A549 (cell line): Measurements from ENCODE around the gene OSBPL3. TPM values are rescaled to one million over a fixed set of nuclear protein-coding genes. Genes with fewer than 3 reads are reported as not detected.

Experiments
- ATAC-seq, 2 experiments: fragments of 200-7000 bp in 1 of 2; fragments of >200 bp in 1 of 2; cut with Nextera tagmentation in 1 of 2; cut with Tn5 transposase in 1 of 2; 3 replicates each; pipeline versions ENCODE4 v1.8.0 to v1.9.1; 2018 to 2020; ENCODE audit warnings: mild to moderate bottlenecking in 1 of 2, moderate library complexity in 1 of 2
- CTCF ChIA-PET: fragments of 300-600 bp; sonication (Branson Sonifier 250); formaldehyde crosslinking; extraction: SDS; loops from one replicate; lab custom pipeline; 2021; ENCODE audit warnings: antibody characterized with exemption, inconsistent platforms; lab: Yijun Ruan, JAX
- POLR2A ChIA-PET: fragments of 350-600 bp; formaldehyde crosslinking; extraction: SDS; loops from one replicate; lab custom pipeline; 2021; ENCODE audit warnings: antibody characterized with exemption, inconsistent platforms; lab: Yijun Ruan, JAX
- DNase-seq, 2 experiments: peaks; one replicate each; pipeline versions ENCODE4 v3.0.0 to v3.0.0-alpha.2; 2011 to 2016; ENCODE audit warnings: low read depth in 1 of 2, low spot score in 1 of 2
- FAIRE-seq: peaks from 2 replicates; lab custom pipeline; 2011; peaks lifted over from hg19 to GRCh38; lab: Jason Lieb, UNC
- H3K27ac ChIP-seq, 2 experiments: fragments of >200 bp; sonication (Bioruptor Twin); formaldehyde crosslinking; 3 replicates each; pipeline ENCODE4 v1.5.1; 2016 to 2017
- H3K4me1 ChIP-seq: fragments of >200 bp; sonication (Bioruptor Twin); formaldehyde crosslinking; 3 replicates; pipeline ENCODE4 v1.6.1; 2016
- H3K4me2 ChIP-seq: fragments of >200 bp; sonication (Bioruptor Twin); formaldehyde crosslinking; 3 replicates; pipeline ENCODE4 v1.6.1; 2016
- H3K4me3 ChIP-seq: fragments of >200 bp; sonication (Bioruptor Twin); formaldehyde crosslinking; 3 replicates; pipeline ENCODE4 v1.5.1; 2016
- H3K9me3 ChIP-seq: fragments of >200 bp; sonication (Bioruptor Twin); formaldehyde crosslinking; 3 replicates; pipeline ENCODE4 v1.6.1; 2016
- BCL3 ChIP-seq: fragments of >200 bp; sonication (Bioruptor Twin); formaldehyde crosslinking; IDR thresholded peaks from 3 replicates; pipeline ENCODE4 v1.6.1; 2016
- CBX8 ChIP-seq: fragments of 200-600 bp; sonication (generic); IDR thresholded peaks from 2 replicates; pipeline ENCODE4 v1.6.1; 2016
- CEBPB ChIP-seq, 2 experiments: fragments of >200 bp in 1 of 2; sonication (Bioruptor Twin) in 1 of 2; formaldehyde crosslinking in 1 of 2; IDR thresholded peaks; 2 replicates each; pipeline ENCODE4 v1.6.1; 2012 to 2016
- E2F6 ChIP-seq: IDR thresholded peaks from 2 replicates; pipeline ENCODE4 v1.6.1; 2012; ENCODE audit warnings: low read depth, borderline replicate concordance
- EHMT2 ChIP-seq: fragments of 200-600 bp; sonication (generic); IDR thresholded peaks from 2 replicates; pipeline ENCODE4 v1.6.1; 2016; ENCODE audit warnings: antibody characterized with exemption, low read depth, mild to moderate bottlenecking, moderate library complexity
- ESRRA ChIP-seq: fragments of 150-350 bp; IDR thresholded peaks from 2 replicates; pipeline ENCODE4 v1.6.1; 2014; ENCODE audit warnings: mild to moderate bottlenecking, low read length, borderline replicate concordance
- FOSL2 ChIP-seq, 2 experiments: fragments of 450-650 bp in 1 of 2; fragments of >200 bp in 1 of 2; sonication (Bioruptor Twin) in 1 of 2; formaldehyde crosslinking; IDR thresholded peaks; 2 replicates each; pipeline versions ENCODE4 v1.5.0 to v1.6.1; 2016 to 2020; ENCODE audit warnings: mild to moderate bottlenecking in 1 of 2, moderate library complexity in 1 of 2
- FOXS1 ChIP-seq: fragments of 250-450 bp; sonication (Bioruptor Pico); IDR thresholded peaks from 2 replicates; pipeline ENCODE4 v1.5.0; 2020; ENCODE audit warnings: mild to moderate bottlenecking, moderate library complexity
- HMGXB4 ChIP-seq: fragments of 250-450 bp; sonication (Bioruptor Pico); IDR thresholded peaks from 2 replicates; pipeline ENCODE4 v1.5.0; 2021; ENCODE audit warnings: mild to moderate bottlenecking, moderate library complexity, borderline replicate concordance
- HOXA7 ChIP-seq: fragments of 250-450 bp; sonication (Bioruptor Pico); IDR thresholded peaks from 2 replicates; pipeline ENCODE4 v1.5.0; 2020; ENCODE audit warnings: mild to moderate bottlenecking, moderate library complexity
- HOXB5 ChIP-seq: fragments of 250-450 bp; sonication (Bioruptor Pico); IDR thresholded peaks from 2 replicates; pipeline ENCODE4 v1.5.0; 2020; ENCODE audit warnings: mild to moderate bottlenecking, moderate library complexity
- JUN ChIP-seq, 2 experiments: fragments of >200 bp; sonication (Bioruptor Twin); formaldehyde crosslinking; IDR thresholded peaks; 2 replicates in 1 of 2; 3 replicates in 1 of 2; pipeline ENCODE4 v1.6.1; 2016 to 2017
- KDM5A ChIP-seq: fragments of 200-600 bp; sonication (generic); IDR thresholded peaks from 2 replicates; pipeline ENCODE4 v1.6.1; 2016; ENCODE audit warnings: antibody characterized with exemption, mild to moderate bottlenecking
- MAFK ChIP-seq: fragments of 450-650 bp; IDR thresholded peaks from 2 replicates; pipeline ENCODE4 v1.6.1; 2014; ENCODE audit not compliant: partially characterized antibody
- NPAS2 ChIP-seq: fragments of 250-450 bp; sonication (Bioruptor Pico); IDR thresholded peaks from 2 replicates; pipeline ENCODE4 v1.8.0; 2022; ENCODE audit warnings: mild to moderate bottlenecking, moderate library complexity, borderline replicate concordance
- NR3C1 ChIP-seq: fragments of >200 bp; sonication (Bioruptor Twin); formaldehyde crosslinking; IDR thresholded peaks from 3 replicates; pipeline ENCODE4 v1.6.1; 2017
- PBX3 ChIP-seq: IDR thresholded peaks from 2 replicates; pipeline ENCODE4 v1.6.1; 2012
- PHF8 ChIP-seq: fragments of 200-600 bp; sonication (generic); IDR thresholded peaks from 2 replicates; pipeline ENCODE4 v1.6.1; 2016; ENCODE audit warnings: low read depth, mild to moderate bottlenecking, antibody characterized with exemption, moderate library complexity, borderline replicate concordance
- POLR2A ChIP-seq: IDR thresholded peaks from 2 replicates; pipeline ENCODE4 v1.6.1; 2012; ENCODE audit warnings: mild to moderate bottlenecking, low read length
- REST ChIP-seq: fragments of 200-600 bp; sonication (generic); IDR thresholded peaks from 2 replicates; pipeline ENCODE4 v1.6.1; 2016; ENCODE audit warnings: antibody characterized with exemption, mild to moderate bottlenecking, moderate library complexity
- RNF2 ChIP-seq: fragments of 200-600 bp; sonication (generic); IDR thresholded peaks from 2 replicates; pipeline ENCODE4 v1.6.1; 2016; ENCODE audit warnings: low read depth, mild to moderate bottlenecking, antibody characterized with exemption, moderate library complexity, borderline replicate concordance
- TFCP2L1 ChIP-seq: fragments of 250-450 bp; sonication (Bioruptor Pico); IDR thresholded peaks from 2 replicates; pipeline ENCODE4 v1.5.0; 2021; ENCODE audit warnings: mild to moderate bottlenecking
- ZFP36 ChIP-seq: fragments of 450-650 bp; IDR thresholded peaks from 2 replicates; pipeline ENCODE4 v1.6.1; 2014; ENCODE audit warnings: borderline replicate concordance; ENCODE audit not compliant: partially characterized antibody
- ZNF302 ChIP-seq: fragments of 250-450 bp; sonication (Bioruptor Pico); IDR thresholded peaks from 2 replicates; pipeline ENCODE4 v1.9.0; 2021; ENCODE audit warnings: inconsistent platforms, mild to moderate bottlenecking, moderate library complexity
- WGBS: methylation state at CpG from one replicate; pipeline ENCODE4 v1.1.6; 2017; ENCODE audit errors: missing lambda C conversion rate; 5-methylcytosine and 5-hydroxymethylcytosine counted together
- polyA plus RNA-seq, 4 experiments: library from polyadenylated mRNA; depleted of rRNA in 3 of 4; stranded (reverse); fragments of >200 nt; fragmentation: RNase III in 1 of 4; extraction: RNeasy Plus Mini Kit Qiagen cat#74134 plus additional on column Dnase treatment in 1 of 4; gene quantifications; 2 replicates in 3 of 4; 3 replicates in 1 of 4; pipeline ENCODE4 v1.2.3, GENCODE V29; 2011 to 2017

Gene OSBPL3
- polyA plus RNA-seq, 2 of the 4 experiments (the other 2 are of a cell fraction): 10.9 to 17.4 TPM

GRCh38 chr7:24862461-24862860, 117.5 kb downstream of the OSBPL3 start:
- ATAC-seq: no peak
- FAIRE-seq: no peak
- CTCF ChIA-PET: no interaction called here
- POLR2A ChIA-PET: no interaction called here
- Histone ChIP-seq H3K9me3 (no peaks in the 10 kb centered on the region), H3K4me2 (no peak overlapping the region), H3K4me3 (no peak overlapping the region), H3K4me1 (no peaks in the 10 kb centered on the region)
- WGBS: 95% methylated on average over 1 of the region's 1 CpG
- no peak for DNase-seq
- TF ChIP-seq ZFP36 (no peak), TFCP2L1 (CRISPR knock-in tag) (no peak), MAFK (no peak), KDM5A (no peak), HOXB5 (CRISPR knock-in tag) (no peak), NR3C1 (no peak), CEBPB (IDR thresholded peaks at IDR 0.05) (no peak), HOXA7 (CRISPR knock-in tag) (no peak)
- TF ChIP-seq, all 56 proteins: peak for 0
- no peak overlapping the region for H3K27ac ChIP-seq

- no peak for TF ChIP-seq HMGXB4
- no peak for TF ChIP-seq FOXS1 (CRISPR knock-in tag)
- no peak for TF ChIP-seq CBX8
- no peak for TF ChIP-seq E2F6
- TF ChIP-seq HOXA7 (CRISPR knock-in tag): no peak
- FAIRE-seq (no peak), ATAC-seq (no peak), DNase-seq (no peak)
- Histone ChIP-seq H3K9me3 (no peaks in the 10 kb centered on the region), H3K4me3 (no peak overlapping the region), H3K4me2 (no peak overlapping the region), H3K4me1 (no peaks in the 10 kb centered on the region), H3K27ac (no peak overlapping the region)
- ChIA-PET POLR2A (no interaction called here), CTCF (no interaction called here)
Observed at GRCh38 chr7:24861336-24861735, 118.6 kb downstream of the OSBPL3 start.

GRCh38 chr7:24860611-24861010, 119.4 kb downstream of the OSBPL3 start:
- no peak overlapping the region for H3K4me3 ChIP-seq
- CTCF ChIA-PET: interaction anchor here (1.7 kb wide), 1 partner anchor 10 kb away, joined by 6 read pairs; no protein-coding TSS in a partner anchor
- TF ChIP-seq PHF8: no peak
- TF ChIP-seq RNF2: no peak
- no peak for TF ChIP-seq CBX8
- no peak for TF ChIP-seq NPAS2 (CRISPR knock-in tag)
- TF ChIP-seq ESRRA: no peak
- no peak for TF ChIP-seq FOSL2 (IDR thresholded peaks at IDR 0.05)
- TF ChIP-seq FOSL2 (CRISPR knock-in tag; IDR thresholded peaks at IDR 0.05): no peak
- no peak for TF ChIP-seq REST
- TF ChIP-seq EHMT2: no peak
- no peak for TF ChIP-seq PBX3
- TF ChIP-seq JUN (IDR thresholded peaks at IDR 0.05): no peak
- TF ChIP-seq TFCP2L1 (CRISPR knock-in tag): no peak
- TF ChIP-seq HOXA7 (CRISPR knock-in tag): no peak
- no peak for TF ChIP-seq POLR2A
- no peak for TF ChIP-seq HMGXB4
- no peak for TF ChIP-seq BCL3
- TF ChIP-seq ZNF302 (CRISPR knock-in tag): no peak

More at GRCh38 chr7:24860611-24861010, 119.4 kb downstream of the OSBPL3 start:
- ATAC-seq (no peak), DNase-seq (no peak), FAIRE-seq (no peak)
- no peak overlapping the region for H3K27ac ChIP-seq
- POLR2A ChIA-PET: no interaction called here
- H3K4me2 ChIP-seq: no peak overlapping the region
- WGBS: 96% methylated on average over 2 of the region's 2 CpGs
- H3K9me3 ChIP-seq: no peaks in the 10 kb centered on the region
- H3K4me1 ChIP-seq: no peaks in the 10 kb centered on the region
